Measurements from ENCODE around the gene GM2A.

The GM2A gene

GRCh38 chr5:151214614-151215545, 38.1 kb upstream of the GM2A start:
- no peak overlapping the region for H3K4me3 ChIP-seq (ENCODE audit: low read depth, low read length)
- in situ Hi-C loops (cut with HindIII; ENCODE audit: low sequenced_read_pairs), result no loop called here
- no peak for DNase-seq (ENCODE audit: low read depth)
- no peak for TF ChIP-seq CTCF (IDR thresholded peaks at IDR 0.05; ENCODE audit: low read depth, low read length, missing control alignments)

GRCh38 chr5:151215546-151215880, 37.5 kb upstream of the GM2A start:
- DNase-seq (ENCODE audit: low read depth), result no peak
- TF ChIP-seq CTCF (IDR thresholded peaks at IDR 0.05; ENCODE audit: low read depth, low read length, missing control alignments), result no peak
- H3K4me3 ChIP-seq (ENCODE audit: low read depth, low read length), result no peak overlapping the region
- in situ Hi-C loops (cut with HindIII; ENCODE audit: low sequenced_read_pairs), result no loop called here

GRCh38 chr5:151216781-151217180, 36.2 kb upstream of the GM2A start:
- DNase-seq (ENCODE audit: low read depth), result no peak
- TF ChIP-seq CTCF (IDR thresholded peaks at IDR 0.05; ENCODE audit: low read depth, low read length, missing control alignments), result no peak
- in situ Hi-C loops (cut with HindIII; ENCODE audit: low sequenced_read_pairs), result no loop called here
- H3K4me3 ChIP-seq (ENCODE audit: low read depth, low read length), result no peak overlapping the region

GRCh38 chr5:151218177-151218576, 34.8 kb upstream of the GM2A start:
- no peak overlapping the region for H3K4me3 ChIP-seq (ENCODE audit: low read depth, low read length)
- in situ Hi-C loops (cut with HindIII; ENCODE audit: low sequenced_read_pairs), result no loop called here
- no peak for DNase-seq (ENCODE audit: low read depth)
- no peak for TF ChIP-seq CTCF (IDR thresholded peaks at IDR 0.05; ENCODE audit: low read depth, low read length, missing control alignments)

GRCh38 chr5:151219138-151219537, 33.8 kb upstream of the GM2A start:
- no peak overlapping the region for H3K4me3 ChIP-seq (ENCODE audit: low read depth, low read length)
- DNase-seq (ENCODE audit: low read depth), result no peak
- in situ Hi-C loops (cut with HindIII; ENCODE audit: low sequenced_read_pairs), result no loop called here
- TF ChIP-seq CTCF (IDR thresholded peaks at IDR 0.05; ENCODE audit: low read depth, low read length, missing control alignments), result no peak

- no peak overlapping the region for H3K4me3 ChIP-seq (ENCODE audit: low read depth, low read length)
- TF ChIP-seq CTCF (IDR thresholded peaks at IDR 0.05; ENCODE audit: low read depth, low read length, missing control alignments), result no peak
- DNase-seq (ENCODE audit: low read depth), result no peak
- in situ Hi-C loops (cut with HindIII; ENCODE audit: low sequenced_read_pairs), result no loop called here
These were observed 33.2 kb upstream of the GM2A start for GRCh38 chr5:151219789-151220188.
